Fibroblast of the aortic adventitia (primary cell): ENCODE data around the gene CLCN7. TPM values are rescaled to one million over a fixed set of nuclear protein-coding genes. Genes with fewer than 3 reads are reported as not detected.

ENCODE experiments used
- DNase-seq: peaks from one replicate; pipeline ENCODE4 v3.0.0-alpha.2; 2010; ENCODE audit warnings: low read depth
- H3K4me3 ChIP-seq: 2 replicates; pipeline ENCODE4 v1.5.1; 2011; ENCODE audit warnings: low read depth, mild to moderate bottlenecking, control low read depth, low read length, moderate library complexity
- CTCF ChIP-seq: IDR thresholded peaks from 2 replicates; pipeline ENCODE4 v1.5.1; 2011; ENCODE audit warnings: mild to moderate bottlenecking, low read length, control low read depth, inconsistent platforms; ENCODE audit not compliant: insufficient read depth
- total RNA-seq: library from RNA; depleted of rRNA; stranded (reverse); fragments of >200 nt; gene quantifications from 2 replicates; pipeline ENCODE4 v1.2.3, GENCODE V29; 2012; ENCODE audit warnings: low replicate concordance

Gene CLCN7
- total RNA-seq, 1 donor = 64.8 TPM

DNA sequence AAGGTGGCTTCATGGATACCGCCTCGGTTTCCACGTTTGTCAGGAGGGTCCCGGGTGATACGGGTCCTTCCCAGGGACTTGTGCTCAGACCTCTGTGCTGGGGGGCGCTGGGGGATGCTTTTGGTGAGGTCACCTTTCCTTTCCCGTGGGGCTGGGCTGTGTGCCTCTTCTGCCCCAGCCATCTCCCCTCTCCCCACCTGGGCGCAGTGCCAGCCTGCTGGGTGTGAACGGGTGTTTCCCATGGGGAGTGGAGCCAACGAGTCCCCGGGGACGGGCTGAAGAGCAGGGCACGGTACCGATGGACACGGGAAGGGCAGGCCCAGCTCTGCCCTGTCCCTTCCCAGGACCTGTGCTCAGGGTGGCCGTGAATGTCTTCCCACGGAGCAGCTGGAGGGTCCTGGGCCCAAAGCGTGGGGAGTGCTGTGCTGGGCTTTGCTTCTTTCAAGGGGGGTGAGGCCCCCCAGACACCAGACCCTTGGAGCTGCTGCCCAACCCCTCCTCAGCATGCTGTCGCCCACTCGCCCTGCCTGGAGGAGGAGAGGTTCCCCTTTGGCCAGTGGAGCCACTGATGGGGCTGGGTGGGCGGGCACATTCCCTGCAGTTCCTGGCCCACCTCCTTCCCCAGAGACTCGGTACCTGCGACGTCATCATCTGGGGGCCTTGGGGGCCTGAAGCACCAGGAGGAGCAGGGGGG, 33.8 kb upstream of the CLCN7 start:
- no peak overlapping the region for H3K4me3 ChIP-seq
- DNase-seq = no peak
- TF ChIP-seq CTCF = no peak

DNA sequence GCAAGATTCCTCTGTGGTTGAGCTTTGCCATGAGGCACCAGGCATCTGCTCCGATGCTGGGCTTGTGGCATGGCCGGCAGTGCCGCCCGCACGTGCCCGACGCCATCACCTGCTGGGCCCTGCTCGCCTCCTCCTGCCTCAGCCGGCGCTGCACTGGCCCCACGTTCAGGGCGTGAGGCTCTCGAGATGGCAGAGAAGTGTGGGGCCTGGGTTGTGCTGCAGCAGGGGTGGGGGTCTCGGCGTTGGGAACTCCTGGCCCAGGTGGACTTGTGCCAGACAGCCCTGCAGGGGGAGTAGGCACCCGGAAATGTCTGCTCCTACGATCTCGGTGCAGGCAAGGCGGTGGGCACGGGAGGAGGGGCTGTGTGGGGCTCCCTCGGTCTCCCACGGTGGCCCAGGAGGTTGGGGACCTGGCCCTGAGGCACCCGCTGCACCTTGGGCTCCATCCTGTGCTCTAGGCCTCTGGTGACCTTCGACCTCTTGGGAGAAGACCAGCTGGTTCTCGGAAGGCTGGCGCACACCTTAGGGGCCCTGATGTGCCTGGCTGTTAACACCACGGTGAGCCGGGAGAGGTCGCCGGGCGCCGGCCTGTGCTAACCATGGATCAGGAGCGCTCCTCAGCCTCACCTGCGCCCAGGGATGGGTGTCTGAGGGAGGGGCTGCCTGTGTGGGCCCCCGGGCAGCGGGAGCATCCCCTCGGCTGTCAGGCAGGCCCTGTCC, 31.8 kb upstream of the CLCN7 start:
- no peak for DNase-seq
- TF ChIP-seq CTCF = no peak
- no peak overlapping the region for H3K4me3 ChIP-seq

- H3K4me3 ChIP-seq = no peak overlapping the region
- DNase-seq = no peak
- TF ChIP-seq CTCF = no peak
These were observed 31.1 kb upstream of the CLCN7 start for GRCh38 chr16:1505912-1506311.

DNA sequence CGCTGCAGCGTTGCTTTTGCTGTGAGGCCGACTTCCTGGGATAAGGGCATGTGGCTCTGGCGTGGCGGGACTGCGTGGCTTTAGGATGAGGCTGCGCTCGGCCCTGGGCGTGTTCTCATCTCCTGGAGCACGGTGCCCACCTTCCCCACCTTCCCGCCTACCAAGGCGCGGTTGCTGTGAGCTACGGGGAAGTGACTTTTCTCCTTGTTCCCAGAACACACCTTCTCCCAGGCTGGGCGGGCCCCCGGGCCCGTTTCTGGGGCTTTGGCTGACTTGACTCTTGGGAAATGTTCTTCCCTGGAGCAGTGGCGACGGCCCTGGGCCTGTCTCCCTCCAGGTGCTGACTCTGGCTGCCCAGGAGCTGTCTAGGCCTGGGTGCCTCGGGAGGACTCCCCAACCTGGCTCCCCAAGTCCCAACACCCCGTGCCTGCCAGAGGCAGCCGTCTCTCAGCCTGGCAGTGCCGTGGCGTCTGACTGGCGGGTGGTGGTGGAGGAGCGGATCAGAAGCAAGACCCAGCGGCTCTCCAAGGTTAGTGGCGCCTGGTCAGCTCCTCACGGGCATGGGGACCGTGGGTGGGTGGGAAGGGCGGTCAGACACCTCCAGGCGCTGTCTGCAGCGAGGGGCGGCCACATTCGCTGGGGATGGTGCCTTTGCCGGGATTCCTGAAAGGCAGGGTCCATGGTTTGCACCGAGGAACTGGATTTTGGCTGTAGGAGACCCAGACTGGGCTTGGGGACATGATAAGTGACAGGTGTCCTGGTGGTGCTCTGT, 30.4 kb upstream of the CLCN7 start:
- no peak overlapping the region for H3K4me3 ChIP-seq
- TF ChIP-seq CTCF = no peak
- no peak for DNase-seq

DNA sequence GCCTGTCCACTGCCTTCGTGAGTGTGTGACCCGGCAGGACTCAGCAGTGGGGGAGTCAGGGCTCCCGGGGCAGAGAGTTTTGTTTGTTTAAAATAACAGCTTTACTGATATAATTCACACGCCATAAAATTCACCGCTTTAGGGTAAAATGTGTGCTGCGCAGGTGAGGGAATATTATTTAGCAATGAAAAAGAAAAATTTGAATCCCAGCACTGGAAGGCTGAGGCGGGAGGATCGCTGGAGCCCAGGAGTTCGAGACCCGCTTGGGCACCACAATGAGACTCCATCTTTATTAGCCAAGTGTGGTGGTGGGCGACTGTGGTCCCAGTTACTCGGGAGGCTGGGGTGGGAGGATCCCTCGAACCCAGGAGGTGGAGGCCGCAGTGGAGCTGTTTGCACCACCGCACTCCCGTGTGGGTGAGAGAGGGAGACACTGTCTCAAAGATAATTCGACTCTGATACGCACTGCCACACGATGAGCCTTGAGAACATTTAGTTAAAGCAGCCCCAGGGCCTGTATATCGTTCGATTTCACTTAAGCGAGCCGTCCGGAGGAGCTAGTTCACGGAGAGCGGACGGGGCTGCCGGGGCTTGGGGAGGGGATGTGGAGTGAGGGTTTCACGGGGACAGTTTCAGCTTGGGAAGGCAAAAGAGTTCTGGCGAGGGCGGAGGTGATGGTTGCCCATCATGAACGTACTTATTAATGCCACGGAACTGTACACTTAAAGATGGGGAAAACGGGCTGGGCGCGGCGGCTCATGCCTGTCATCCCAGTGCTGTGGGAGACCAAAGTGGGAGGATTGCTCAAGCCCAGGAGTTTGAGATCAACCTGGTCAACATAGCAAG, 28.5 kb upstream of the CLCN7 start:
- DNase-seq = no peak
- no peak for TF ChIP-seq CTCF

More for the DNA sequence above, 28.5 kb upstream of the CLCN7 start:
- H3K4me3 ChIP-seq = no peak overlapping the region
